IMR-90 (cell line): Measurements from ENCODE around the gene ADAMTS12. TPM values are rescaled to one million over a fixed set of nuclear protein-coding genes. Genes with fewer than 3 reads are reported as not detected.

Experiments
- ATAC-seq: fragments of 200-7000 bp; cut with Tn5 transposase; 2 replicates; pipeline ENCODE4 v1.9.1; 2020; ENCODE audit warnings: low read depth, mild to moderate bottlenecking, moderate library complexity
- BruUV-seq: library from RNA; stranded (reverse); fragments of 400-500 nt; replicated peaks from 2 replicates; lab custom pipeline; 2021; lab: Mats Ljungman, UMichigan
- CTCF ChIA-PET: fragments of 300-600 bp; formaldehyde crosslinking; extraction: SDS; loops from one replicate; lab custom pipeline; 2021; ENCODE audit warnings: antibody characterized with exemption; lab: Yijun Ruan, JAX
- POLR2A ChIA-PET: fragments of 300-600 bp; sonication (Branson Sonifier 250); formaldehyde crosslinking; loops from one replicate; lab custom pipeline; 2022; ENCODE audit warnings: antibody characterized with exemption; ENCODE audit not compliant: unreplicated experiment; lab: Charles Lee
- DNase-seq: peaks from one replicate; pipeline ENCODE4 v3.0.0; 2013
- H2AFZ ChIP-seq: replicated peaks from 2 replicates; pipeline ENCODE3; 2013; ENCODE audit warnings: low read length, mild to moderate bottlenecking; ENCODE audit not compliant: poor library complexity
- H2AK5ac ChIP-seq: 2 replicates; pipeline ENCODE4 v1.6.1; 2013; ENCODE audit warnings: low read depth, low read length, inconsistent platforms
- H2AK9ac ChIP-seq: replicated peaks from 2 replicates; pipeline ENCODE3; 2013; ENCODE audit warnings: mild to moderate bottlenecking, low read depth, low read length, moderate library complexity; ENCODE audit not compliant: poor library complexity
- H2BK120ac ChIP-seq: 2 replicates; pipeline ENCODE4 v1.6.1; 2013; ENCODE audit warnings: low read depth, low read length, inconsistent platforms
- H2BK15ac ChIP-seq: 3 replicates; pipeline ENCODE4 v1.6.1; 2013; ENCODE audit warnings: low read depth, low read length, inconsistent platforms
- H2BK20ac ChIP-seq: 2 replicates; pipeline ENCODE4 v1.6.1; 2013; ENCODE audit warnings: low read depth, mild to moderate bottlenecking, inconsistent platforms, low read length, moderate library complexity
- H2BK5ac ChIP-seq: 2 replicates; pipeline ENCODE4 v1.6.1; 2013; ENCODE audit warnings: mild to moderate bottlenecking, low read depth, low read length, inconsistent platforms; ENCODE audit not compliant: poor library complexity, severe bottlenecking
- H3K14ac ChIP-seq: replicated peaks from 2 replicates; pipeline ENCODE4 v1.6.1; 2013; ENCODE audit warnings: low read depth, low read length, inconsistent platforms
- H3K18ac ChIP-seq: 2 replicates; pipeline ENCODE4 v1.6.1; 2013; ENCODE audit warnings: low read depth, low read length, control low read depth
- H3K23ac ChIP-seq: 2 replicates; pipeline ENCODE4 v1.6.1; 2013; ENCODE audit warnings: low read depth, low read length, inconsistent platforms
- H3K27ac ChIP-seq: 2 replicates; pipeline ENCODE4 v1.5.1; 2013; ENCODE audit warnings: mild to moderate bottlenecking, control low read depth, low read length; ENCODE audit not compliant: insufficient read depth
- H3K27me3 ChIP-seq: 2 replicates; pipeline ENCODE4 v1.6.1; 2013; ENCODE audit warnings: low read length; ENCODE audit not compliant: control insufficient read depth, insufficient read depth
- H3K36me3 ChIP-seq: 2 replicates; pipeline ENCODE4 v1.6.1; 2013; ENCODE audit warnings: low read length, mixed read lengths; ENCODE audit not compliant: control insufficient read depth, insufficient read depth
- H3K4ac ChIP-seq: 2 replicates; pipeline ENCODE4 v1.6.1; 2013; ENCODE audit warnings: low read depth, low read length, inconsistent platforms
- H3K4me1 ChIP-seq: 2 replicates; pipeline ENCODE4 v1.6.1; 2013; ENCODE audit warnings: low read length, mixed read lengths; ENCODE audit not compliant: control insufficient read depth, insufficient read depth
- H3K4me2 ChIP-seq: 2 replicates; pipeline ENCODE4 v1.6.1; 2013; ENCODE audit warnings: low read depth, mild to moderate bottlenecking, control low read depth, low read length, moderate library complexity
- H3K4me3 ChIP-seq: 2 replicates; pipeline ENCODE4 v1.5.1; 2013; ENCODE audit warnings: low read depth, mild to moderate bottlenecking, control low read depth, low read length, moderate library complexity; ENCODE audit not compliant: insufficient read depth
- H3K56ac ChIP-seq: 2 replicates; pipeline ENCODE4 v1.6.1; 2013; ENCODE audit warnings: low read length, inconsistent platforms; ENCODE audit not compliant: insufficient read depth; ENCODE audit errors: extremely low read depth
- H3K79me1 ChIP-seq, 2 experiments: 2 replicates each; pipeline ENCODE4 v1.6.1; 2013; ENCODE audit warnings: low read length in 2 of 2, inconsistent platforms in 1 of 2, low read depth in 1 of 2
- H3K9ac ChIP-seq: 2 replicates; pipeline ENCODE4 v1.6.1; 2013; ENCODE audit warnings: low read depth, low read length, control low read depth
- H3K9me1 ChIP-seq: 2 replicates; pipeline ENCODE4 v1.6.1; 2013; ENCODE audit warnings: low read length, inconsistent platforms; ENCODE audit not compliant: insufficient read depth
- H3K9me3 ChIP-seq: 2 replicates; pipeline ENCODE4 v1.6.1; 2013; ENCODE audit warnings: low read length; ENCODE audit not compliant: control insufficient read depth, insufficient read depth
- H4K20me1 ChIP-seq: 2 replicates; pipeline ENCODE4 v1.6.1; 2013; ENCODE audit warnings: low read length, inconsistent platforms; ENCODE audit not compliant: insufficient read depth
- H4K5ac ChIP-seq: 2 replicates; pipeline ENCODE4 v1.6.1; 2013; ENCODE audit warnings: mild to moderate bottlenecking, low read depth, low read length, control low read depth
- H4K8ac ChIP-seq, 2 experiments: 2 replicates each; pipeline ENCODE4 v1.6.1; 2013; ENCODE audit warnings: low read depth in 2 of 2, low read length in 2 of 2, control low read depth in 1 of 2, inconsistent platforms in 1 of 2
- H4K91ac ChIP-seq: 2 replicates; pipeline ENCODE4 v1.6.1; 2013; ENCODE audit warnings: low read depth, low read length, inconsistent platforms; ENCODE audit not compliant: insufficient read depth
- CHD1 ChIP-seq: IDR thresholded peaks from 2 replicates; pipeline ENCODE4 v1.6.1; 2012; ENCODE audit warnings: low read depth, low read length, improper control_type of control experiment
- WGBS, 2 experiments: methylation state at CpG; one replicate each; pipeline versions ENCODE4 v1.1.5 to v1.1.7; 2013; ENCODE audit warnings: missing lambda C conversion rate in 2 of 2; ENCODE audit not compliant: insufficient read length in 1 of 2; ENCODE audit errors: extremely low coverage in 2 of 2; 5-methylcytosine and 5-hydroxymethylcytosine counted together
- dilution Hi-C: fragments of 300-500 bp; cut with HindIII; formaldehyde crosslinking; loops from one replicate; pipeline ENCODE4 v1.14.3; 2018; ENCODE audit warnings: low sequenced_read_pairs; ENCODE audit not compliant: unreplicated experiment
- in situ Hi-C: fragments of 300-500 bp; cut with MboI; formaldehyde crosslinking; loops from 3 replicates; pipeline ENCODE4 v1.14.3; 2019; ENCODE audit warnings: low sequenced_read_pairs, inconsistent platforms, mixed read lengths
- intact Hi-C: fragments of 100-400 bp; cut with micrococcal nuclease; formaldehyde crosslinking; loops from 2 replicates; pipeline ENCODE4 v1.10.0; 2022
- polyA plus RNA-seq, 3 experiments: library from polyadenylated mRNA; depleted of rRNA; stranded (reverse); fragments of >200 nt; gene quantifications; 2 replicates each; pipeline ENCODE4 v1.2.3, GENCODE V29; 2012; ENCODE audit warnings: low replicate concordance in 1 of 3
- total RNA-seq: library from RNA; depleted of rRNA; stranded (reverse); fragments of >200 nt; gene quantifications from 2 replicates; pipeline ENCODE4 v1.2.3, GENCODE V29; 2012

The ADAMTS12 gene
- total and polyA plus RNA-seq, 2 of the 4 experiments (the other 2 are of a cell fraction) = 27.3 to 51.3 TPM

GRCh38 chr5:33810491-33811120, 81.2 kb downstream of the ADAMTS12 start:
- Histone ChIP-seq H3K4ac (peak overlapping the region; percentile 84), H3K36me3 (no peaks in the 10 kb centered on the region; the same call in 1 of the 2 replicates), H2BK5ac (peak overlapping the region; percentile 50), H4K20me1 (no peaks in the 10 kb centered on the region), H3K23ac (peak overlapping the region; percentile 78; the same call in 1 of the 2 replicates), H3K9ac (no peak overlapping the region), H3K79me1 (peaks cover 4 to 55% of the 10 kb centered on the region in 2 experiments; a peak in 3 of 4 replicates), H3K4me2 (no peak overlapping the region), H3K18ac (peak overlapping the region; percentile 50; the same call in 1 of the 2 replicates), H3K56ac (no peak overlapping the region), H3K9me3 (no peaks in the 10 kb centered on the region), H3K4me3 (no peak overlapping the region), H4K8ac (peak overlapping the region in 1 of 2 experiments; percentile 44; a peak in 2 of 4 replicates), H2BK120ac (peak overlapping the region; percentile 85), H2BK15ac (peak overlapping the region; percentile 84; the same call in 2 of the 3 replicates), H3K14ac (peak overlapping the region; percentile 79), H2AFZ (no peak overlapping the region), H3K9me1 (peaks cover 21% of the 10 kb centered on the region; the same call in 1 of the 2 replicates), H3K27me3 (no peaks in the 10 kb centered on the region), H2AK5ac (peak overlapping the region; percentile 93), H2AK9ac (no peak overlapping the region), H4K5ac (peak overlapping the region; percentile 3; the same call in 1 of the 2 replicates), H2BK20ac (peak overlapping the region; percentile 84), H3K4me1 (peaks cover 21% of the 10 kb centered on the region), H4K91ac (peak overlapping the region; percentile 40; the same call in 1 of the 2 replicates), H3K27ac (no peak overlapping the region)
- WGBS, 2 experiments = no CpG with 5 or more reads among the region's 3 CpGs
- no TSS peak for BruUV-seq
- intact Hi-C loops = no loop called here
- no peak for ATAC-seq
- TF ChIP-seq CHD1 = no peak
- peak; percentile 50 for DNase-seq
- POLR2A ChIA-PET = no interaction called here
- dilution Hi-C loops = no loop called here
- CTCF ChIA-PET = no interaction called here
- in situ Hi-C loops = no loop called here
